B cell (primary cell): ENCODE results near the gene DMRT1. TPM values are rescaled to one million over a fixed set of nuclear protein-coding genes. Genes with fewer than 3 reads are reported as not detected.

Experiments
- ATAC-seq: fragments of 200-7000 bp; cut with Tn5 transposase; one replicate; pipeline ENCODE4 v1.10.0; 2021; ENCODE audit warnings: low read depth, mild to moderate bottlenecking, moderate number of reproducible peaks, moderate library complexity
- CTCF ChIA-PET: fragments of 350-600 bp; sonication (Branson Sonifier 250); formaldehyde crosslinking; loops from one replicate; lab custom pipeline; 2021; ENCODE audit warnings: antibody characterized with exemption, inconsistent platforms; lab: Charles Lee
- POLR2A ChIA-PET: fragments of 350-600 bp; sonication (Branson Sonifier 250); formaldehyde crosslinking; loops from one replicate; lab custom pipeline; 2021; ENCODE audit warnings: antibody characterized with exemption; lab: Charles Lee
- DNase-seq: peaks from one replicate; pipeline ENCODE4 v3.0.0; 2013
- H2AFZ ChIP-seq: 2 replicates; pipeline ENCODE4 v1.6.1; 2012; ENCODE audit warnings: mild to moderate bottlenecking, low read depth, low read length; ENCODE audit not compliant: insufficient read depth, poor library complexity, severe bottlenecking
- H3K27ac ChIP-seq, 2 donors: 1 replicate in 1 of 2; 2 replicates in 1 of 2; pipeline ENCODE4 v1.5.1; 2012 to 2013; ENCODE audit warnings: low read length in 2 of 2, mild to moderate bottlenecking in 2 of 2, moderate library complexity in 1 of 2
- H3K27me3 ChIP-seq, 4 experiments: fragments of 200-600 bp in 1 of 4; sonication (generic) in 1 of 4; replicated peaks in 1 of 4; 1 replicate in 2 of 4; 2 replicates in 2 of 4; pipeline versions ENCODE4 v1.6.1 to v1.7.0; 2013 to 2016; ENCODE audit warnings: low read length in 3 of 4, mild to moderate bottlenecking in 2 of 4, mixed read lengths in 1 of 4, moderate library complexity in 1 of 4; ENCODE audit not compliant: insufficient read depth in 4 of 4, control insufficient read depth in 3 of 4; ENCODE audit errors: control extremely low read depth in 1 of 4
- H3K36me3 ChIP-seq, 2 experiments: replicated peaks in 1 of 2; 1 replicate in 1 of 2; 2 replicates in 1 of 2; pipeline versions ENCODE4 v1.6.1 to v1.7.1; 2013; ENCODE audit warnings: low read length in 1 of 2; ENCODE audit not compliant: insufficient read depth in 2 of 2, control insufficient read depth in 1 of 2; ENCODE audit errors: control extremely low read depth in 1 of 2, extremely low read depth in 1 of 2
- H3K4me1 ChIP-seq, 2 donors: fragments of 200-600 bp in 1 of 2; sonication (generic) in 1 of 2; 1 replicate in 1 of 2; 2 replicates in 1 of 2; pipeline versions ENCODE4 v1.5.1 to v1.6.1; 2013 to 2017; ENCODE audit warnings: low read length in 2 of 2; ENCODE audit not compliant: control insufficient read depth in 2 of 2, insufficient read depth in 2 of 2
- H3K4me2 ChIP-seq: replicated peaks from 2 replicates; pipeline ENCODE3; 2012; ENCODE audit warnings: mild to moderate bottlenecking, low read depth, low read length; ENCODE audit not compliant: poor library complexity, severe bottlenecking
- H3K4me3 ChIP-seq, 5 experiments: fragments of 200-600 bp in 1 of 5; sonication (generic) in 1 of 5; 1 replicate in 3 of 5; 2 replicates in 2 of 5; pipeline versions ENCODE4 v1.5.1 to v1.7.0; 2011 to 2016; ENCODE audit warnings: low read length in 4 of 5, mild to moderate bottlenecking in 4 of 5, low read depth in 2 of 5, control low read depth in 1 of 5, moderate library complexity in 1 of 5; ENCODE audit not compliant: insufficient read depth in 1 of 5; ENCODE audit errors: control extremely low read depth in 1 of 5, extremely low read depth in 1 of 5
- H3K79me2 ChIP-seq: fragments of 200-600 bp; sonication (generic); one replicate; pipeline ENCODE4 v1.6.0; 2016; ENCODE audit warnings: low read length; ENCODE audit not compliant: control insufficient read depth, insufficient read depth
- H3K9ac ChIP-seq: fragments of 200-600 bp; sonication (generic); 2 replicates; pipeline ENCODE4 v1.6.1; 2017; ENCODE audit warnings: mild to moderate bottlenecking, low read length, moderate library complexity
- H3K9me3 ChIP-seq, 3 donors: one replicate each; pipeline versions ENCODE4 v1.6.1 to v1.7.1; 2013; ENCODE audit warnings: low read length in 2 of 3; ENCODE audit not compliant: control insufficient read depth in 2 of 3, insufficient read depth in 1 of 3; ENCODE audit errors: control extremely low read depth in 1 of 3
- H4K20me1 ChIP-seq: 2 replicates; pipeline ENCODE4 v1.6.0; 2012; ENCODE audit warnings: mild to moderate bottlenecking, low read length; ENCODE audit not compliant: insufficient read depth, control insufficient read depth, poor library complexity, severe bottlenecking
- H3K27ac Mint-ChIP-seq: one replicate; pipeline ENCODE4 v1.8.0; 2021; ENCODE audit warnings: mixed read lengths
- H3K27me3 Mint-ChIP-seq: one replicate; pipeline ENCODE4 v1.8.0; 2021; ENCODE audit warnings: mixed read lengths
- H3K4me1 Mint-ChIP-seq: one replicate; pipeline ENCODE4 v1.8.0; 2021; ENCODE audit warnings: mixed read lengths
- H3K4me3 Mint-ChIP-seq: one replicate; pipeline ENCODE4 v1.8.0; 2021; ENCODE audit warnings: mixed read lengths
- H3K9me3 Mint-ChIP-seq: one replicate; pipeline ENCODE4 v1.8.0; 2022; ENCODE audit warnings: mixed read lengths; ENCODE audit not compliant: insufficient read depth
- EZH2 ChIP-seq: IDR thresholded peaks from 2 replicates; pipeline ENCODE4 v1.6.1; 2012; ENCODE audit warnings: borderline replicate concordance, low read depth, mild to moderate bottlenecking, moderate library complexity, low read length; ENCODE audit not compliant: insufficient read depth, poor library complexity, severe bottlenecking
- WGBS: methylation state at CpG from one replicate; pipeline ENCODE4 v1.1.5; 2013; ENCODE audit warnings: missing lambda C conversion rate; ENCODE audit not compliant: insufficient coverage; 5-methylcytosine and 5-hydroxymethylcytosine counted together
- intact Hi-C: fragments of 100-400 bp; cut with micrococcal nuclease; formaldehyde crosslinking; loops from one replicate; pipeline ENCODE4 v1.10.0; 2022
- polyA plus RNA-seq: library from polyadenylated mRNA; depleted of rRNA; stranded (reverse); fragments of >200 nt; gene quantifications from 2 replicates; pipeline ENCODE4 v1.2.3, GENCODE V29; 2012
- total RNA-seq, 2 donors: library from RNA; stranded (reverse); fragments of 120-200 nt in 1 of 2; gene quantifications; 1 replicate in 1 of 2; 2 replicates in 1 of 2; pipeline versions ENCODE4 v1.2.3 to v1.2.4, GENCODE V29; 2013 to 2022
- TF ChIP-seq, protein P1 (sequence below): fragments of 200-600 bp; IDR thresholded peaks from one replicate; pipeline ENCODE4 v1.8.0; 2022; ENCODE audit warnings: antibody characterized with exemption, mild to moderate bottlenecking

DMRT1 gene
- total and polyA plus RNA-seq, 2 donors (not counting 1 experiment from before 2014, with no cell fraction given) = not detected

DNA sequence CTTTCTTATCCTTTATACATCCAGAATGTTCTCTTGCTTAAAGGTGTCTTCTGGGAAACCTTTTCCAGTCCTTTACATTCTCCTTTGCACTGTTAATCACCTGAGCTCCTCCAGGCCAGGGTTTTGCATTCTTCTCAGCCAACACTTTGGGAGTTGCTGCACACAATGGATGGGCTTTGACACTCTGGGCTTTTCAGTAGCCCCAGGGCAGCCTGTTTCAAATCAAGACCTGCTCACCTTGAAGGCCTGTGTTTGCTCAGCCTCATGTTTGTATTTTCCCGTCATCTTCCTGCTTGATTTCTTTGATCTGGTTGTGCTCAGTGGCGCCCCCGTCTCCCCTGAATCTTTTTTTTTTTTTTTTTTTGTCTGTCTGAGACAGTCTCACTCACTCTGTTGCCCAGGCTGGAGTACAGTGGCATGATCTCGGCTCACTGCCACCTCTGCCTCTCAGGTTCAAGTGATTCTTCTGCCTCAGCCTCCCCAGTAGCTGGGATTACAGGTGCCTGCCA, 41.0 kb downstream of the DMRT1 start:
- H3K9me3 Mint-ChIP-seq = no peaks in the 10 kb centered on the region
- TF ChIP-seq EZH2 = no peak
- TF ChIP-seq, protein P1, sequence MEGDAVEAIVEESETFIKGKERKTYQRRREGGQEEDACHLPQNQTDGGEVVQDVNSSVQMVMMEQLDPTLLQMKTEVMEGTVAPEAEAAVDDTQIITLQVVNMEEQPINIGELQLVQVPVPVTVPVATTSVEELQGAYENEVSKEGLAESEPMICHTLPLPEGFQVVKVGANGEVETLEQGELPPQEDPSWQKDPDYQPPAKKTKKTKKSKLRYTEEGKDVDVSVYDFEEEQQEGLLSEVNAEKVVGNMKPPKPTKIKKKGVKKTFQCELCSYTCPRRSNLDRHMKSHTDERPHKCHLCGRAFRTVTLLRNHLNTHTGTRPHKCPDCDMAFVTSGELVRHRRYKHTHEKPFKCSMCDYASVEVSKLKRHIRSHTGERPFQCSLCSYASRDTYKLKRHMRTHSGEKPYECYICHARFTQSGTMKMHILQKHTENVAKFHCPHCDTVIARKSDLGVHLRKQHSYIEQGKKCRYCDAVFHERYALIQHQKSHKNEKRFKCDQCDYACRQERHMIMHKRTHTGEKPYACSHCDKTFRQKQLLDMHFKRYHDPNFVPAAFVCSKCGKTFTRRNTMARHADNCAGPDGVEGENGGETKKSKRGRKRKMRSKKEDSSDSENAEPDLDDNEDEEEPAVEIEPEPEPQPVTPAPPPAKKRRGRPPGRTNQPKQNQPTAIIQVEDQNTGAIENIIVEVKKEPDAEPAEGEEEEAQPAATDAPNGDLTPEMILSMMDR = no peak
- Histone ChIP-seq H3K9ac (no peak overlapping the region), H3K79me2 (no peaks in the 10 kb centered on the region), H3K9me3 (no peaks in the 10 kb centered on the region), H3K36me3 (no peaks in the 10 kb centered on the region), H3K4me2 (no peak overlapping the region), H3K4me1 (no peaks in the 10 kb centered on the region), H3K4me3 (no peak overlapping the region), H3K27ac (no peak overlapping the region), H4K20me1 (no peaks in the 10 kb centered on the region), H3K27me3 (peaks cover 0 to 13% (median 4%) of the 10 kb centered on the region in 4 experiments), H2AFZ (no peak overlapping the region)
- ATAC-seq (no peak), DNase-seq (no peak)
- no peaks in the 10 kb centered on the region for H3K4me1 Mint-ChIP-seq
- CTCF ChIA-PET = no interaction called here
- POLR2A ChIA-PET = no interaction called here
- H3K4me3 Mint-ChIP-seq = no peak overlapping the region
- H3K27me3 Mint-ChIP-seq = peaks cover 60% of the 10 kb centered on the region
- H3K27ac Mint-ChIP-seq = no peak overlapping the region
- 49% methylated on average over 3 of the region's 4 CpGs for WGBS
- intact Hi-C loops = no loop called here

DNA sequence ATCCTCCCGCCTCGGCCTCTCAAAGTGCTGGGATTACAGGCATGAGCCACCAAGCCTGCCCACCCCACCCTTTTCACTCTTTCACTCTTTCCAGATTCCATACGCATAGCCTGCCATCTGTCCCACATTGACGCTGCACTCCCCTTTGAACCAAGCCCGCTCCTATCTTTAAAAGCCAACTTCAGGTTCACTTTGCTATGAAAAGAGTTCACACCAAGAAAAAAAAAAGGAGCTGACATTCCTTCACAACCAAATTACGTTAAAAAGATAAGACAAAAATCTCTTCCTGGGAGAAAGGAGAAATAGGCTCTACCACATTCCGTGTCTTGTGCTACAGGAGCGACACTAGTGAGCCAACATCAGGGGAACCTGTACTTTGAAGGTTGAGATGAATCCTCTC, 41.5 kb downstream of the DMRT1 start:
- H2AFZ ChIP-seq = no peak overlapping the region
- Mint-ChIP-seq H3K4me3 (no peak overlapping the region), H3K4me1 (no peaks in the 10 kb centered on the region), H3K9me3 (no peaks in the 10 kb centered on the region), H3K27ac (no peak overlapping the region), H3K27me3 (peaks cover 59% of the 10 kb centered on the region)
- H3K4me2 ChIP-seq = no peak overlapping the region
- ChIA-PET CTCF (no interaction called here), POLR2A (no interaction called here)
- H4K20me1 ChIP-seq = no peaks in the 10 kb centered on the region
- no peak overlapping the region for H3K4me3 ChIP-seq
- no peaks in the 10 kb centered on the region for H3K9me3 ChIP-seq
- peaks cover 0 to 13% (median 3%) of the 10 kb centered on the region in 4 experiments for H3K27me3 ChIP-seq
- DNase-seq = no peak
- H3K79me2 ChIP-seq = no peaks in the 10 kb centered on the region
- no peak overlapping the region for H3K27ac ChIP-seq
- no peak for TF ChIP-seq EZH2
- WGBS = 95% methylated on average over 5 of the region's 8 CpGs
- ATAC-seq = no peak
- H3K36me3 ChIP-seq = no peaks in the 10 kb centered on the region
- intact Hi-C loops = no loop called here
- H3K9ac ChIP-seq = no peak overlapping the region
- H3K4me1 ChIP-seq = no peaks in the 10 kb centered on the region
